HEK293 (cell line): ENCODE results near the gene GNG12.

Experiments used
- CTCF ChIA-PET: fragments of 350-600 bp; formaldehyde crosslinking; extraction: SDS; loops from one replicate; lab custom pipeline; 2021; ENCODE audit warnings: antibody characterized with exemption; lab: Yijun Ruan, JAX
- POLR2A ChIA-PET: fragments of 300-600 bp; formaldehyde crosslinking; extraction: SDS; loops from one replicate; lab custom pipeline; 2020; ENCODE audit warnings: antibody characterized with exemption, inconsistent platforms; lab: Yijun Ruan, JAX
- H3K27ac ChIP-seq: fragments of 200-500 bp; sonication (Bioruptor generic); 2 replicates; pipeline ENCODE4 v1.5.1; 2014; ENCODE audit warnings: low read depth, low read length, control low read depth, inconsistent platforms; ENCODE audit errors: extremely low read depth
- H3K36me3 ChIP-seq, 2 experiments: fragments of 200-500 bp in 1 of 2; sonication (Bioruptor generic) in 1 of 2; 1 replicate in 1 of 2; 2 replicates in 1 of 2; pipeline ENCODE4 v1.5.1; 2014 to 2017; ENCODE audit warnings: inconsistent platforms in 2 of 2, low read length in 2 of 2; ENCODE audit not compliant: control insufficient read depth in 2 of 2, insufficient read depth in 1 of 2
- H3K4me1 ChIP-seq: fragments of 200-500 bp; sonication (Bioruptor generic); 2 replicates; pipeline ENCODE4 v1.5.1; 2014; ENCODE audit warnings: mild to moderate bottlenecking, low read length, inconsistent platforms; ENCODE audit not compliant: control insufficient read depth, insufficient read depth
- H3K4me3 ChIP-seq: 2 replicates; pipeline ENCODE4 v1.5.1; 2011; ENCODE audit warnings: low read depth, mild to moderate bottlenecking, control low read depth, low read length, moderate library complexity
- H3K9me3 ChIP-seq: fragments of 200-500 bp; sonication (Bioruptor generic); 2 replicates; pipeline ENCODE4 v1.5.1; 2014; ENCODE audit warnings: low read depth, low read length, inconsistent platforms; ENCODE audit not compliant: control insufficient read depth, insufficient read depth
- BCL11A ChIP-seq: fragments of 450-650 bp; formaldehyde crosslinking; IDR thresholded peaks from 2 replicates; pipeline ENCODE4 v1.5.1; 2016; ENCODE audit warnings: low read depth, missing biosample characterization, missing genetic modification characterization
- GLI2 ChIP-seq: fragments of 450-650 bp; formaldehyde crosslinking; IDR thresholded peaks from 2 replicates; pipeline ENCODE4; 2017; ENCODE audit warnings: missing biosample characterization, missing genetic modification characterization, low read depth, borderline replicate concordance
- SETDB1 ChIP-seq: IDR thresholded peaks from one replicate; pipeline ENCODE4 v1.6.1; 2017; ENCODE audit warnings: mild to moderate bottlenecking, low read length, moderate library complexity, mixed read lengths; ENCODE audit not compliant: insufficient read length
- SP3 ChIP-seq: fragments of 450-650 bp; formaldehyde crosslinking; IDR thresholded peaks from 2 replicates; pipeline ENCODE4 v1.5.1; 2016; ENCODE audit warnings: missing biosample characterization, missing genetic modification characterization
- YY2 ChIP-seq: fragments of 450-650 bp; formaldehyde crosslinking; IDR thresholded peaks from 2 replicates; pipeline ENCODE4 v1.5.1; 2016; ENCODE audit warnings: missing biosample characterization, missing genetic modification characterization
- ZEB2 ChIP-seq: fragments of 450-650 bp; formaldehyde crosslinking; IDR thresholded peaks from 2 replicates; pipeline ENCODE4 v1.5.1; 2016; ENCODE audit warnings: missing biosample characterization, missing genetic modification characterization
- ZFP41 ChIP-seq: fragments of 450-650 bp; formaldehyde crosslinking; IDR thresholded peaks from 2 replicates; pipeline ENCODE4 v1.5.1; 2016; ENCODE audit warnings: missing biosample characterization, missing genetic modification characterization, borderline replicate concordance
- ZNF132 ChIP-seq: fragments of 450-650 bp; formaldehyde crosslinking; IDR thresholded peaks from 2 replicates; pipeline ENCODE4 v1.5.1; 2017; ENCODE audit warnings: missing biosample characterization, missing genetic modification characterization, borderline replicate concordance
- ZNF174 ChIP-seq: fragments of 450-650 bp; formaldehyde crosslinking; IDR thresholded peaks from 2 replicates; pipeline ENCODE4 v1.5.0; 2017; ENCODE audit warnings: missing biosample characterization, mild to moderate bottlenecking, missing genetic modification characterization
- ZNF211 ChIP-seq: fragments of 450-650 bp; formaldehyde crosslinking; IDR thresholded peaks from 2 replicates; pipeline ENCODE4 v1.5.1; 2016; ENCODE audit warnings: low read depth, missing biosample characterization, missing genetic modification characterization
- ZNF221 ChIP-seq: fragments of 450-650 bp; formaldehyde crosslinking; IDR thresholded peaks from 2 replicates; pipeline ENCODE4 v1.5.1; 2017; ENCODE audit warnings: missing biosample characterization, missing genetic modification characterization, borderline replicate concordance
- ZNF248 ChIP-seq: fragments of 450-650 bp; formaldehyde crosslinking; IDR thresholded peaks from 2 replicates; pipeline ENCODE4 v1.5.1; 2017; ENCODE audit warnings: missing biosample characterization, missing genetic modification characterization
- ZNF292 ChIP-seq: fragments of 450-650 bp; formaldehyde crosslinking; IDR thresholded peaks from 2 replicates; pipeline ENCODE4 v1.5.1; 2016; ENCODE audit warnings: low read depth, missing biosample characterization, missing genetic modification characterization, borderline replicate concordance
- ZNF48 ChIP-seq: fragments of 450-650 bp; formaldehyde crosslinking; IDR thresholded peaks from 2 replicates; pipeline ENCODE4 v1.5.1; 2016; ENCODE audit warnings: missing biosample characterization, missing genetic modification characterization
- ZNF529 ChIP-seq: fragments of 450-650 bp; formaldehyde crosslinking; IDR thresholded peaks from 2 replicates; pipeline ENCODE4 v1.5.1; 2017; ENCODE audit warnings: missing genetic modification characterization, missing biosample characterization; ENCODE audit not compliant: insufficient replicate concordance
- ZNF530 ChIP-seq: fragments of 450-650 bp; formaldehyde crosslinking; IDR thresholded peaks from 2 replicates; pipeline ENCODE4 v1.5.1; 2016; ENCODE audit warnings: low read depth, missing biosample characterization, missing genetic modification characterization
- ZNF549 ChIP-seq: fragments of 450-650 bp; IDR thresholded peaks from 2 replicates; pipeline ENCODE4 v1.5.1; 2018; ENCODE audit warnings: missing biosample characterization, missing genetic modification characterization, mild to moderate bottlenecking, inconsistent platforms, moderate library complexity
- ZNF596 ChIP-seq: fragments of 450-650 bp; IDR thresholded peaks from 2 replicates; pipeline ENCODE4 v1.5.0; 2018; ENCODE audit warnings: missing biosample characterization, mild to moderate bottlenecking, missing genetic modification characterization, moderate library complexity
- ZNF623 ChIP-seq: fragments of 450-650 bp; formaldehyde crosslinking; IDR thresholded peaks from 2 replicates; pipeline ENCODE4 v1.5.1; 2016; ENCODE audit warnings: missing biosample characterization, missing genetic modification characterization
- ZNF626 ChIP-seq: fragments of 450-650 bp; sonication (Bioruptor Pico); formaldehyde crosslinking; IDR thresholded peaks from 2 replicates; pipeline ENCODE4 v1.5.1; 2018; ENCODE audit warnings: missing biosample characterization, missing genetic modification characterization, inconsistent platforms
- ZNF747 ChIP-seq: fragments of 450-650 bp; formaldehyde crosslinking; IDR thresholded peaks from 2 replicates; pipeline ENCODE4 v1.5.1; 2016; ENCODE audit warnings: missing biosample characterization, missing genetic modification characterization
- TF ChIP-seq, protein P1 (sequence below): fragments of 450-650 bp; formaldehyde crosslinking; IDR thresholded peaks from 2 replicates; pipeline ENCODE4 v1.5.1; 2016; ENCODE audit warnings: missing biosample characterization, missing genetic modification characterization
- TF ChIP-seq, protein P2 (sequence below): fragments of 450-650 bp; formaldehyde crosslinking; IDR thresholded peaks from 2 replicates; pipeline ENCODE4 v1.5.1; 2017; ENCODE audit warnings: missing biosample characterization, missing genetic modification characterization
- TF ChIP-seq, protein P3 (sequence below): fragments of 450-650 bp; formaldehyde crosslinking; IDR thresholded peaks from 2 replicates; pipeline ENCODE4 v1.5.1; 2017; ENCODE audit warnings: missing biosample characterization, missing genetic modification characterization
- TF ChIP-seq, protein P4 (sequence below): fragments of 450-650 bp; formaldehyde crosslinking; IDR thresholded peaks from 2 replicates; pipeline ENCODE4 v1.5.1; 2016; ENCODE audit warnings: missing biosample characterization, missing genetic modification characterization

The GNG12 gene

DNA sequence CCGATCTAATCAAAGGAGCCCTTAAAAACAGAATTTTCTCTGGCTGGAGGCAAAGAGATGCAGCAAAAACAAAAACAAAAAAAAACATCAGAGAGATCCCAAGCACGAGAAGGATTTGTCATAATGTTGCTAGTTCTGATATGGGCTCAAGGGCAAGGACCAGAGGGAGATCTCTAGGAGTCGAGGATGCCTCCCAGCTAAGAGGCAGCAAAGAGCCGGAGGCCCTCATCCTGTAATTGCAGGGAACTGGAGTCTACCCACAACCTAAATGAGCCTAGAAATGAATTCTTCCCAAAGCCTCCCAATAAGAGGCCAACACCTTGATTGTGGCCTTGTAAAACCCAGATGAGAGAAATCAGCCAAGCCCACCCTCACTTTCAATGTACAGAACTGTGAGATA, 12.0 kb downstream of the GNG12 start (continued):
- TF ChIP-seq ZNF549 (no peak), ZNF626 (tag by site-specific recombination) (no peak), GLI2 (tag by site-specific recombination) (no peak), ZNF132 (tag by site-specific recombination) (no peak), ZFP41 (no peak)
- TF ChIP-seq, all 188 proteins: peak for 0

DNA sequence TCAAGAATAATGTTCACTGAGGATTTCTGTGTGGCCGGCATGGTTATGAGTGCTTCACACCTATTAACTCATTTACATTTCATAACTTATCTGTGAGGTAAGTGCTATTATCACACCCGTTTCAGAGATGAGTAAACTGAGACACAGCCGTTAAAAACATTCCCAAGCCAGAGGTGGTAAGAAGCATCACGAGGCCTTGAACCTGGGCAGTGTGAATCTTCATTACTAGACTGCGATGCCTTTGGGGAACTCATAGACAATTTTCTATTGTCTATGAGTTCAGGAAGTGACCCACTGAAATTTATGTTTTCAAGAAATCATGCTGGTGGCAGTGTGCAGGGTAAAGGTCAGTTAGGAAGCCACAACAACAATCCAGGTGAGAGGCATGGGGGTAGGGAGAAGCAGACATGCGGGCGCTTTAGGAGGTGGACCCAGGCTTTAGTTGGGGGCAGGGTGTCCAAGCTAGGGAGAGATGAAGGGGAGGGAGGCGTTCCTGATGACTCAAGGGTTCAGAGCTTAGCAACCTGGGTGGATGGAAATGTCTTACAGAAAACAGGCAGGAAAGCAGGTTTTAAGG, 14.5 kb downstream of the GNG12 start:
- ChIA-PET CTCF (interaction anchor here (0.9 kb wide), 1 partner anchor 13 kb away, joined by 3 read pairs; no protein-coding TSS in a partner anchor), POLR2A (no interaction called here)
- H3K9me3 ChIP-seq: no peaks in the 10 kb centered on the region; the same call in 1 of the 2 replicates
- H3K36me3 ChIP-seq: no peaks in the 10 kb centered on the region
- H3K4me3 ChIP-seq: no peak overlapping the region
- H3K4me1 ChIP-seq: peaks cover 11% of the 10 kb centered on the region; the same call in 1 of the 2 replicates
- no peak overlapping the region for H3K27ac ChIP-seq
- TF ChIP-seq, protein P1, sequence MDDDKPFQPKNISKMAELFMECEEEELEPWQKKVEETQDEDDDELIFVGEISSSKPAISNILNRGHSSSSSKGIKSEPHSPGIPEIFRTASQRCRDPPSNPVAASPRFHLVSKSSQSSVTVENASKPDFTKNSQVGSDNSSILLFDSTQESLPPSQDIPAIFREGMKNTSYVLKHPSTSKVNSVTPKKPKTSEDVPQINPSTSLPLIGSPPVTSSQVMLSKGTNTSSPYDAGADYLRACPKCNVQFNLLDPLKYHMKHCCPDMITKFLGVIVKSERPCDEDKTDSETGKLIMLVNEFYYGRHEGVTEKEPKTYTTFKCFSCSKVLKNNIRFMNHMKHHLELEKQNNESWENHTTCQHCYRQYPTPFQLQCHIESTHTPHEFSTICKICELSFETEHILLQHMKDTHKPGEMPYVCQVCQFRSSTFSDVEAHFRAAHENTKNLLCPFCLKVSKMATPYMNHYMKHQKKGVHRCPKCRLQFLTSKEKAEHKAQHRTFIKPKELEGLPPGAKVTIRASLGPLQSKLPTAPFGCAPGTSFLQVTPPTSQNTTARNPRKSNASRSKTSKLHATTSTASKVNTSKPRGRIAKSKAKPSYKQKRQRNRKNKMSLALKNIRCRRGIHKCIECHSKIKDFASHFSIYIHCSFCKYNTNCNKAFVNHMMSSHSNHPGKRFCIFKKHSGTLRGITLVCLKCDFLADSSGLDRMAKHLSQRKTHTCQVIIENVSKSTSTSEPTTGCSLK (tag by site-specific recombination): no peak
- TF ChIP-seq ZNF529 (tag by site-specific recombination) (no peak), YY2 (no peak), ZNF174 (tag by site-specific recombination) (no peak), BCL11A (tag by site-specific recombination) (no peak)

DNA sequence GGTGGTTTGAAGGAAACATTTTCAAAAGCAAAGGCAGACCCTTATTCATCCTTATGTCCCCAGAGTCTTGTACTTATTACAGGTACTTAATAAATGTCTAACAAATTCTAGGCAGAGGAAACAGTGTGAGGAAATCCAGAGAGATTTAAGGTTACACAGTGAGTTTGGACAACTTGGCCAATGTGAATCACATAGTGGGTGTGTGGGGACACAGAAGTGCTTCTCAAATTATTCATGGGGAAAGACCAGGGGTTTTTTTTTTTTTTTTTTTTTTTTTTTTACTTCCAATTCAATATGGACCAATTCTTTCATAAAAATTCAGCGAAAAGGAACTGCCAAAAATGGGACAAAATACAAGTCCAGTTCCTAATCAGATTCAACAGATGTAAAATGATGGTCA, 15.1 kb downstream of the GNG12 start:
- Histone ChIP-seq H3K27ac (no peak overlapping the region), H3K36me3 (no peaks in the 10 kb centered on the region), H3K4me3 (no peak overlapping the region), H3K4me1 (peaks cover 11% of the 10 kb centered on the region; the same call in 1 of the 2 replicates)
- POLR2A ChIA-PET: no interaction called here
- TF ChIP-seq ZNF596 (tag by site-specific recombination): no peak
- no peak for TF ChIP-seq ZEB2
- TF ChIP-seq, all 188 proteins: peak for 0
- CTCF ChIA-PET: no interaction called here
- H3K9me3 ChIP-seq: no peaks in the 10 kb centered on the region; the same call in 1 of the 2 replicates

DNA sequence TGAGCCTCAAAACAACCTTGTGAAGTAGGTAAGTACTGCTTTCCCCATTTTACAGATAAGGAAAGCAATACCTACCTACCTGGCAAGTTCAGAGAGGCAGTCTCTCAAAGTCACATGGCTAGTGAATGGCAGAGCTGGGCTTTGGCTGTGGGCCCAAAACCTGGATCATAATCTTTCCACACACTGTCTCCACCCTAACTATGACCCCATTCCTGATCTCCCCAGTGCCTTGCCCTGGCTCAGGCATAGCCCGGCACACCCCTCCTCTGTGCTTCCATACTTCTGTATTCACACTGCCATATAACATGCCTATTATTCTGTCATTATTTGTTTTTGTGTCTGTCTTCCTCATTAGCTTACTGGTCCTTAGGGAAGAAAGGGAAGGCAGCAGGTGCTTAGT, 15.9 kb downstream of the GNG12 start:
- CTCF ChIA-PET: interaction anchor here (0.6 to 1.1 kb wide), 3 partner anchors 9 to 56 kb away, joined by 3 read pairs; no protein-coding TSS in a partner anchor
- no peak overlapping the region for H3K4me3 ChIP-seq
- no peaks in the 10 kb centered on the region; the same call in 1 of the 2 replicates for H3K9me3 ChIP-seq
- POLR2A ChIA-PET: no interaction called here
- no peaks in the 10 kb centered on the region for H3K36me3 ChIP-seq
- no peak overlapping the region for H3K27ac ChIP-seq
- peaks cover 11% of the 10 kb centered on the region; the same call in 1 of the 2 replicates for H3K4me1 ChIP-seq
- TF ChIP-seq SETDB1: no peak
- TF ChIP-seq ZNF48 (tag by site-specific recombination): no peak
- TF ChIP-seq ZNF292 (tag by site-specific recombination): no peak
- no peak for TF ChIP-seq ZNF623 (tag by site-specific recombination)
- TF ChIP-seq, protein P2, sequence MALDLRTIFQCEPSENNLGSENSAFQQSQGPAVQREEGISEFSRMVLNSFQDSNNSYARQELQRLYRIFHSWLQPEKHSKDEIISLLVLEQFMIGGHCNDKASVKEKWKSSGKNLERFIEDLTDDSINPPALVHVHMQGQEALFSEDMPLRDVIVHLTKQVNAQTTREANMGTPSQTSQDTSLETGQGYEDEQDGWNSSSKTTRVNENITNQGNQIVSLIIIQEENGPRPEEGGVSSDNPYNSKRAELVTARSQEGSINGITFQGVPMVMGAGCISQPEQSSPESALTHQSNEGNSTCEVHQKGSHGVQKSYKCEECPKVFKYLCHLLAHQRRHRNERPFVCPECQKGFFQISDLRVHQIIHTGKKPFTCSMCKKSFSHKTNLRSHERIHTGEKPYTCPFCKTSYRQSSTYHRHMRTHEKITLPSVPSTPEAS (tag by site-specific recombination): no peak
- TF ChIP-seq, protein P3, sequence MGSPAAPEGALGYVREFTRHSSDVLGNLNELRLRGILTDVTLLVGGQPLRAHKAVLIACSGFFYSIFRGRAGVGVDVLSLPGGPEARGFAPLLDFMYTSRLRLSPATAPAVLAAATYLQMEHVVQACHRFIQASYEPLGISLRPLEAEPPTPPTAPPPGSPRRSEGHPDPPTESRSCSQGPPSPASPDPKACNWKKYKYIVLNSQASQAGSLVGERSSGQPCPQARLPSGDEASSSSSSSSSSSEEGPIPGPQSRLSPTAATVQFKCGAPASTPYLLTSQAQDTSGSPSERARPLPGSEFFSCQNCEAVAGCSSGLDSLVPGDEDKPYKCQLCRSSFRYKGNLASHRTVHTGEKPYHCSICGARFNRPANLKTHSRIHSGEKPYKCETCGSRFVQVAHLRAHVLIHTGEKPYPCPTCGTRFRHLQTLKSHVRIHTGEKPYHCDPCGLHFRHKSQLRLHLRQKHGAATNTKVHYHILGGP (tag by site-specific recombination): no peak
- TF ChIP-seq ZEB2: no peak
- TF ChIP-seq SP3 (tag by site-specific recombination): no peak
- TF ChIP-seq ZNF221 (tag by site-specific recombination): no peak
- TF ChIP-seq, protein P4, sequence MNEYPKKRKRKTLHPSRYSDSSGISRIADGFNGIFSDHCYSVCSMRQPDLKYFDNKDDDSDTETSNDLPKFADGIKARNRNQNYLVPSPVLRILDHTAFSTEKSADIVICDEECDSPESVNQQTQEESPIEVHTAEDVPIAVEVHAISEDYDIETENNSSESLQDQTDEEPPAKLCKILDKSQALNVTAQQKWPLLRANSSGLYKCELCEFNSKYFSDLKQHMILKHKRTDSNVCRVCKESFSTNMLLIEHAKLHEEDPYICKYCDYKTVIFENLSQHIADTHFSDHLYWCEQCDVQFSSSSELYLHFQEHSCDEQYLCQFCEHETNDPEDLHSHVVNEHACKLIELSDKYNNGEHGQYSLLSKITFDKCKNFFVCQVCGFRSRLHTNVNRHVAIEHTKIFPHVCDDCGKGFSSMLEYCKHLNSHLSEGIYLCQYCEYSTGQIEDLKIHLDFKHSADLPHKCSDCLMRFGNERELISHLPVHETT (tag by site-specific recombination): no peak
- TF ChIP-seq ZNF248 (tag by site-specific recombination): no peak
- TF ChIP-seq ZNF530 (tag by site-specific recombination): no peak
- TF ChIP-seq ZNF747 (tag by site-specific recombination): no peak
- TF ChIP-seq ZNF211 (tag by site-specific recombination): no peak
